Measurements from ENCODE around the gene MAVS. TPM values are rescaled to one million over a fixed set of nuclear protein-coding genes. Genes with fewer than 3 reads are reported as not detected.

MAVS gene
- polyA plus RNA-seq, 1 of the 3 experiments (the other 2 are of a cell fraction) = 9.1 TPM

DNA sequence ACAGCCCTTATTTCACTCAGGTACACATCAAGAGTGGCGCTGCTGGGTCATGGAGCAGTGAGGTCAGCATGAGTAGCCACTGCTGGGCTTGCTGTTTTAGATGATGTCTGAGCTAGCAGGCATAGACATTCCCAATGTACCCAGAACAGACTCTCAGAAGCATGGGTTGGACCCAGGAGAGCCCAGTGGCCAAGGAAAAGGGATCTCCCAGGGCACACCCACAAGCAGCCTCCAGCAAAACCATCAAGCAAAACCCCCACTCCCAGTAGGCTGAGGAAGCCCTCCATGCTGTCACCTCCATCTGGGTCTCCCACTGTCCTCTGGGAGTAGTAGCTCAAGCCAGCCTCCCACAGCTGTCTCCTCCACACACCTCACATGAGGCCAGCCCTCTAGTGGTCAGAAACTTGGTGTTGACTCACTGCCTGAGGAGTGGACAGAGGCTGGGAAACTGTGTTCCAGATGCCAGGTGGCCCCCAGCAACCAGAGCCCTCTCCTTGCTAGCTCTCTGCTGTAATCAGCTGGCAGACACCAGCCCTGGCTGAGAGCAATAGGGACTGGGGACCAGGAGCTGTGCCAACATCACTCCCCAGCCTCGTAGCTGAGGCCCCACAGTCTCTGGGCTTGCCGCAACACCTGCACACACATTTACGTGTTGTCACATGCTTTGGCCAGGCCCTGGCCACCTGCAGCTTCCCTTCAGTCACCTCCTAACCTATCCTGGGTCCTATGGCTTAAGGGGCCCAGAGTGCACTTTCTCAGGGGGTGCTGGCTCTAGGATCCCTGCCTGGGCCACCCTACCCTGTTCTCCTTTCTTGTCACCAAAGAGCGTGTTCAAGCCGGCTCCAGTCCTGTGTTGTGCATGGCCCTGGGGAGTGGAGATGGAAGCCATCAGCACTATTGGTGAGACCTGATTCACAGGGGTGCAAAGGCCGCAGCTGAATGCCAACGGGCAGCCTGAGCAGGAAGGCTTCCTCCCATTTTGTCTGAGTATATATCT, 28.2 kb upstream of the MAVS start (continued):
- TF ChIP-seq SMC3 (IDR thresholded peaks at IDR 0.05; ENCODE audit: low read depth, low read length) (peak; percentile 77), GABPA (IDR thresholded peaks at IDR 0.05; ENCODE audit: low read depth) (no peak), CHD2 (IDR thresholded peaks at IDR 0.05; ENCODE audit: low read length, partially characterized antibody) (peak; percentile 73), TAF1 (IDR thresholded peaks at IDR 0.05; ENCODE audit: borderline replicate concordance, low read depth, low read length) (no peak), CTCF (IDR thresholded peaks at IDR 0.05) (peak; percentile 70), RCOR1 (IDR thresholded peaks at IDR 0.05; ENCODE audit: low read length) (peak; percentile 77), FOXJ3 (CRISPR knock-in tag; IDR thresholded peaks at IDR 0.05) (peak; percentile 69), NRF1 (IDR thresholded peaks at IDR 0.05; ENCODE audit: low read depth, low read length) (no peak), RXRA (IDR thresholded peaks at IDR 0.05; ENCODE audit: borderline replicate concordance, low read depth) (no peak)

DNA sequence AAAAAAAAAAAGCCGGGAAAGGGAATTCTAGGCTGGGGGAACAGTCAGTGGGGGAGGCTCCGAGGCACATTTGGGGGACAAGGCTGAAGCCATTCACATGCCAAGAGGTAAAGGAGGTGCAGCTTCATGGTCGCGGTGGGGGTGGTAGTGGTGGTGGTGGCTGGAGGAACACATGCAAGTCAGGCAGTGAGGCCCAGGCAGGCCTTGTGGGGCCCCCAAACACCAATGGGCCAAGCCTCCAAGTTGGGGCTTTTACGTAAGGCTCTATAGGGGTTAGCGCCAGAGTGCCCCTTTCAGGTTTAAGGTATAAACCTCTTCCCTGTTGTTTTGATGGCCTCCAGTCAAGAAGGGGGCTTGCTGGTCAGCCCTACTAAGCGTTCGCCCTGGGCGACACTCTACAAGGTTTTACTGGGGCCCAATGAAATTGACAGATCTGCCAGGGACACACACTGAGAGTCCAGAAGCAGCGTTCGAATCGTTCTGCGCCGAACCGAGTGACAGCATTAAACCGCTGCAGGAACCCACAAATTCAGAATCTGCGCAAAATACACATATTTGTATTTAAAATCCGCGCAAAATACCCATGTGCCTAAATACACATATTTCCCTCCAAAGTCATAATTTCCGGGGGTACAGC, 27.1 kb upstream of the MAVS start:
- Histone ChIP-seq H3K27ac (ENCODE audit: low read depth in 2 of 2, low read length in 1 of 2) (peak overlapping the region; percentile 92 to 97), H3K9me2 (no peaks in the 10 kb centered on the region), H3K9me3 (no peaks in the 10 kb centered on the region), H3K27me3 (ENCODE audit: insufficient read depth) (no peaks in the 10 kb centered on the region), H2AFZ (ENCODE audit: low read depth) (peak overlapping the region; percentile 67; the same call in 1 of the 2 replicates), H3K9ac (peak overlapping the region; percentile 93), H3K4me1 (ENCODE audit: control insufficient read depth in 1 of 2, insufficient read depth in 2 of 2, low read depth in 1 of 2, low read length in 1 of 2) (peaks cover 11 to 23% of the 10 kb centered on the region in 2 experiments; a peak in 2 of 4 replicates), H3K4me3 (ENCODE audit: low read depth in 2 of 2, low read length in 1 of 2) (peak overlapping the region; percentile 80 to 84), H4K20me1 (ENCODE audit: insufficient read depth) (no peaks in the 10 kb centered on the region), H3K79me2 (ENCODE audit: insufficient read depth) (peaks cover 17% of the 10 kb centered on the region), H3K36me3 (replicated peaks in 1 of 2; ENCODE audit: control insufficient read depth in 1 of 2, insufficient read depth in 2 of 2, low read length in 1 of 2) (peaks cover 12 to 21% of the 10 kb centered on the region in 2 experiments), H3F3A (replicated peaks; ENCODE audit: insufficient read depth) (no peaks in the 10 kb centered on the region), H3K4me2 (peak overlapping the region; percentile 91)
- DNase-seq = no peak
- ChIA-PET CTCF (interaction anchor here (0.7 to 8.8 kb wide), 27 partner anchors 8 to 533 kb away, joined by 3 to 161 read pairs (median 7); partner anchors contain the start of genes ADISSP, CDC25B, CENPB and MAVS), POLR2A (interaction anchor here (0.5 to 2.0 kb wide), 11 partner anchors 15 to 1167 kb away, joined by 3 to 20 read pairs (median 4); partner anchors contain the start of genes ADISSP, CDC25B, CENPB and NOP56)
- WGBS (ENCODE audit: low lambda C conversion rate) = 79% methylated on average over 20 of the region's 20 CpGs
- TF ChIP-seq TAF1 (IDR thresholded peaks at IDR 0.05; ENCODE audit: borderline replicate concordance, low read depth, low read length) = no peak
- TF ChIP-seq, protein P1, sequence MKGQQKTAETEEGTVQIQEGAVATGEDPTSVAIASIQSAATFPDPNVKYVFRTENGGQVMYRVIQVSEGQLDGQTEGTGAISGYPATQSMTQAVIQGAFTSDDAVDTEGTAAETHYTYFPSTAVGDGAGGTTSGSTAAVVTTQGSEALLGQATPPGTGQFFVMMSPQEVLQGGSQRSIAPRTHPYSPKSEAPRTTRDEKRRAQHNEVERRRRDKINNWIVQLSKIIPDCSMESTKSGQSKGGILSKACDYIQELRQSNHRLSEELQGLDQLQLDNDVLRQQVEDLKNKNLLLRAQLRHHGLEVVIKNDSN (IDR thresholded peaks at IDR 0.05; ENCODE audit: borderline replicate concordance, low read depth) = no peak
- TF ChIP-seq, protein P2, sequence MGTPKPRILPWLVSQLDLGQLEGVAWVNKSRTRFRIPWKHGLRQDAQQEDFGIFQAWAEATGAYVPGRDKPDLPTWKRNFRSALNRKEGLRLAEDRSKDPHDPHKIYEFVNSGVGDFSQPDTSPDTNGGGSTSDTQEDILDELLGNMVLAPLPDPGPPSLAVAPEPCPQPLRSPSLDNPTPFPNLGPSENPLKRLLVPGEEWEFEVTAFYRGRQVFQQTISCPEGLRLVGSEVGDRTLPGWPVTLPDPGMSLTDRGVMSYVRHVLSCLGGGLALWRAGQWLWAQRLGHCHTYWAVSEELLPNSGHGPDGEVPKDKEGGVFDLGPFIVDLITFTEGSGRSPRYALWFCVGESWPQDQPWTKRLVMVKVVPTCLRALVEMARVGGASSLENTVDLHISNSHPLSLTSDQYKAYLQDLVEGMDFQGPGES (IDR thresholded peaks at IDR 0.05; ENCODE audit: low read depth, low read length) = no peak
- TF ChIP-seq CTCF (IDR thresholded peaks at IDR 0.05) = no peak
- TF ChIP-seq PBX3 (IDR thresholded peaks at IDR 0.05) = no peak
- TF ChIP-seq TCF12 (IDR thresholded peaks at IDR 0.05) = no peak
- no peak for TF ChIP-seq SMC3 (IDR thresholded peaks at IDR 0.05; ENCODE audit: low read depth, low read length)
- no peak for TF ChIP-seq EP300 (IDR thresholded peaks at IDR 0.05; ENCODE audit: borderline replicate concordance in 1 of 2, low read depth in 1 of 2, low read length in 1 of 2)
- no peak for TF ChIP-seq GATA2 (CRISPR knock-in tag; IDR thresholded peaks at IDR 0.05)
- TF ChIP-seq RXRA (IDR thresholded peaks at IDR 0.05; ENCODE audit: borderline replicate concordance, low read depth) = no peak
- no peak for TF ChIP-seq SIN3A (IDR thresholded peaks at IDR 0.05; ENCODE audit: borderline replicate concordance, low read depth, low read length)
- no peak for TF ChIP-seq FOXJ3 (CRISPR knock-in tag; IDR thresholded peaks at IDR 0.05)
- no peak for TF ChIP-seq ZBTB33 (IDR thresholded peaks at IDR 0.05; ENCODE audit: borderline replicate concordance, low read depth)

Data from SK-N-SH (cell line).